H9 (cell line): Measurements from ENCODE around the gene RBL2. TPM values are rescaled to one million over a fixed set of nuclear protein-coding genes. Genes with fewer than 3 reads are reported as not detected.

Experiments
- DNase-seq: peaks from one replicate; pipeline ENCODE4 v3.0.0-alpha.2; 2017
- H2AFZ ChIP-seq: one replicate; pipeline ENCODE4 v1.6.1; 2013; ENCODE audit warnings: mild to moderate bottlenecking, low read length, control low read depth, moderate library complexity
- H2AK5ac ChIP-seq: 2 replicates; pipeline ENCODE4 v1.6.1; 2013; ENCODE audit warnings: low read length, control low read depth, mixed read lengths; ENCODE audit not compliant: insufficient read length
- H2BK120ac ChIP-seq: one replicate; pipeline ENCODE4 v1.6.1; 2013; ENCODE audit warnings: low read depth, mild to moderate bottlenecking, low read length, control low read depth, inconsistent platforms; ENCODE audit not compliant: poor library complexity, severe bottlenecking
- H2BK12ac ChIP-seq: 2 replicates; pipeline ENCODE4 v1.6.1; 2013; ENCODE audit warnings: low read length, control low read depth, mixed read lengths, low read depth; ENCODE audit not compliant: insufficient read length
- H2BK15ac ChIP-seq: 2 replicates; pipeline ENCODE4 v1.6.1; 2013; ENCODE audit warnings: low read depth, low read length, control low read depth
- H2BK20ac ChIP-seq: one replicate; pipeline ENCODE4 v1.6.1; 2013; ENCODE audit warnings: low read depth, mild to moderate bottlenecking, low read length, control low read depth, inconsistent platforms; ENCODE audit not compliant: poor library complexity, severe bottlenecking
- H2BK5ac ChIP-seq: 2 replicates; pipeline ENCODE4 v1.6.1; 2013; ENCODE audit warnings: low read length, control low read depth, mixed read lengths; ENCODE audit not compliant: insufficient read length
- H3K14ac ChIP-seq: 2 replicates; pipeline ENCODE4 v1.6.1; 2013; ENCODE audit warnings: low read length, control low read depth; ENCODE audit not compliant: insufficient read depth
- H3K18ac ChIP-seq: 2 replicates; pipeline ENCODE4 v1.6.1; 2013; ENCODE audit warnings: low read depth, mild to moderate bottlenecking, mixed read lengths, low read length, control low read depth; ENCODE audit not compliant: insufficient read length
- H3K23ac ChIP-seq: 2 replicates; pipeline ENCODE4 v1.6.1; 2013; ENCODE audit warnings: low read length, control low read depth, mixed read lengths, low read depth; ENCODE audit not compliant: insufficient read length
- H3K23me2 ChIP-seq: 2 replicates; pipeline ENCODE4 v1.6.1; 2013; ENCODE audit warnings: low read depth, mild to moderate bottlenecking, mixed read lengths, low read length, control low read depth; ENCODE audit not compliant: insufficient read length, poor library complexity, severe bottlenecking
- H3K27ac ChIP-seq: 2 replicates; pipeline ENCODE4 v1.5.1; 2013; ENCODE audit warnings: low read length, control low read depth, mixed read lengths, low read depth; ENCODE audit not compliant: insufficient read length
- H3K27me3 ChIP-seq: 2 replicates; pipeline ENCODE4 v1.6.1; 2013; ENCODE audit warnings: low read length, control low read depth, inconsistent platforms; ENCODE audit not compliant: insufficient read depth
- H3K4ac ChIP-seq: 2 replicates; pipeline ENCODE4 v1.6.1; 2013; ENCODE audit warnings: low read depth, mild to moderate bottlenecking, control low read depth, inconsistent platforms, low read length, moderate library complexity
- H3K4me1 ChIP-seq: 2 replicates; pipeline ENCODE4 v1.6.1; 2013; ENCODE audit warnings: low read length, control low read depth, inconsistent platforms; ENCODE audit not compliant: insufficient read depth
- H3K4me2 ChIP-seq: 2 replicates; pipeline ENCODE4 v1.6.1; 2013; ENCODE audit warnings: low read length, control low read depth, mixed read lengths; ENCODE audit not compliant: insufficient read length, insufficient read depth
- H3K56ac ChIP-seq: 2 replicates; pipeline ENCODE4 v1.6.1; 2013; ENCODE audit warnings: low read depth, mild to moderate bottlenecking, mixed read lengths, low read length, control low read depth; ENCODE audit not compliant: insufficient read length
- H3K79me1 ChIP-seq: 2 replicates; pipeline ENCODE4 v1.6.1; 2013; ENCODE audit warnings: low read depth, mild to moderate bottlenecking, moderate library complexity, low read length, control low read depth, inconsistent platforms; ENCODE audit not compliant: insufficient read depth, poor library complexity, severe bottlenecking
- H3K79me2 ChIP-seq: 2 replicates; pipeline ENCODE4 v1.6.1; 2013; ENCODE audit warnings: low read length, control low read depth, inconsistent platforms; ENCODE audit not compliant: insufficient read depth
- H3K9ac ChIP-seq: 2 replicates; pipeline ENCODE4 v1.6.1; 2013; ENCODE audit warnings: low read length, control low read depth, mixed read lengths; ENCODE audit not compliant: insufficient read length; ENCODE audit errors: extremely low read depth
- H3K9me3 ChIP-seq: one replicate; pipeline ENCODE4 v1.6.1; 2013; ENCODE audit warnings: low read depth, low read length, inconsistent platforms; ENCODE audit not compliant: control insufficient read depth
- H3T11ph ChIP-seq: one replicate; pipeline ENCODE4 v1.6.1; 2013; ENCODE audit warnings: mild to moderate bottlenecking, low read length, control low read depth, inconsistent platforms
- H4K20me1 ChIP-seq: one replicate; pipeline ENCODE4 v1.6.1; 2013; ENCODE audit not compliant: control insufficient read depth, insufficient read length, insufficient read depth
- H4K5ac ChIP-seq: 2 replicates; pipeline ENCODE4 v1.6.1; 2013; ENCODE audit warnings: low read depth, mild to moderate bottlenecking, mixed read lengths, low read length, control low read depth; ENCODE audit not compliant: insufficient read length
- H4K8ac ChIP-seq: replicated peaks from 2 replicates; pipeline ENCODE4 v1.6.1; 2013; ENCODE audit warnings: low read length, control low read depth, mixed read lengths, low read depth; ENCODE audit not compliant: insufficient read length
- H4K91ac ChIP-seq: 2 replicates; pipeline ENCODE4 v1.6.1; 2013; ENCODE audit warnings: low read depth, mild to moderate bottlenecking, moderate library complexity, mixed read lengths, low read length, control low read depth; ENCODE audit not compliant: insufficient read length
- H3K27ac Mint-ChIP-seq, 3 experiments: 2 replicates in 2 of 3; 3 replicates in 1 of 3; pipeline ENCODE4 v1.8.0; 2020 to 2021; ENCODE audit warnings: mixed read lengths in 3 of 3, mild to moderate bottlenecking in 1 of 3, moderate library complexity in 1 of 3
- H3K27me3 Mint-ChIP-seq: 2 replicates; pipeline ENCODE4 v1.8.0; 2021; ENCODE audit warnings: low read depth, mild to moderate bottlenecking, moderate library complexity, mixed read lengths
- H3K36me3 Mint-ChIP-seq, 3 experiments: 2 replicates in 2 of 3; 3 replicates in 1 of 3; pipeline ENCODE4 v1.8.0; 2020 to 2021; ENCODE audit warnings: low read depth in 3 of 3, mixed read lengths in 3 of 3; ENCODE audit not compliant: insufficient read depth in 1 of 3
- H3K4me1 Mint-ChIP-seq, 2 experiments: 2 replicates each; pipeline ENCODE4 v1.8.0; 2020; ENCODE audit warnings: mixed read lengths in 2 of 2
- H3K4me3 Mint-ChIP-seq, 2 experiments: 2 replicates in 1 of 2; 3 replicates in 1 of 2; pipeline ENCODE4 v1.8.0; 2020 to 2021; ENCODE audit warnings: mild to moderate bottlenecking in 2 of 2, mixed read lengths in 2 of 2, moderate library complexity in 1 of 2
- H3K9me3 Mint-ChIP-seq, 2 experiments: 2 replicates in 1 of 2; 3 replicates in 1 of 2; pipeline ENCODE4 v1.8.0; 2020; ENCODE audit warnings: mild to moderate bottlenecking in 2 of 2, mixed read lengths in 2 of 2, moderate library complexity in 1 of 2
- WGBS: extraction: QIAGEN DNeasy Blood & Tissue Kit; methylation state at CpG from one replicate; pipeline ENCODE4 v1.1.7; 2013; ENCODE audit warnings: missing lambda C conversion rate, low lambda C conversion rate, mixed read lengths; ENCODE audit not compliant: insufficient read length; ENCODE audit errors: extremely low coverage; 5-methylcytosine and 5-hydroxymethylcytosine counted together
- total RNA-seq: library from RNA; stranded (reverse); gene quantifications from 2 replicates; pipeline ENCODE4 v1.2.1, GENCODE V29; 2021
- TF ChIP-seq, protein P1 (sequence below): fragments of 200-600 bp; sonication (generic); conservative IDR thresholded peaks from 3 replicates; pipeline ENCODE4 v1.8.0; 2021; ENCODE audit warnings: antibody characterized with exemption, mild to moderate bottlenecking

RBL2 gene
- total RNA-seq, 1 experiment from 2014 or later: 17.3 TPM

GRCh38 chr16:53457670-53458069 is 23.4 kb downstream of the RBL2 start:
- Histone ChIP-seq H2BK15ac (no peak overlapping the region), H3K4ac (no peak overlapping the region), H4K20me1 (no peaks in the 10 kb centered on the region), H3K23ac (no peak overlapping the region), H4K91ac (no peak overlapping the region), H4K5ac (no peak overlapping the region), H3K9ac (no peak overlapping the region), H2BK12ac (no peak overlapping the region), H3K79me2 (no peaks in the 10 kb centered on the region), H3T11ph (no peak overlapping the region), H3K23me2 (no peaks in the 10 kb centered on the region), H3K56ac (no peak overlapping the region), H3K4me2 (no peak overlapping the region), H3K27me3 (no peaks in the 10 kb centered on the region), H3K14ac (no peak overlapping the region), H3K9me3 (no peaks in the 10 kb centered on the region), H2BK5ac (peak overlapping the region; percentile 79), H2AK5ac (no peak overlapping the region), H4K8ac (no peak overlapping the region), H3K27ac (no peak overlapping the region), H3K18ac (no peak overlapping the region), H2BK120ac (no peak overlapping the region), H3K79me1 (no peaks in the 10 kb centered on the region), H3K4me1 (no peaks in the 10 kb centered on the region), H2AFZ (no peak overlapping the region), H2BK20ac (no peak overlapping the region)
- Mint-ChIP-seq H3K9me3 (no peaks in the 10 kb centered on the region), H3K27ac (no peak overlapping the region; a peak in 1 of 7 replicates), H3K4me3 (no peak overlapping the region), H3K4me1 (peaks cover 6 to 10% of the 10 kb centered on the region in 2 experiments), H3K27me3 (no peaks in the 10 kb centered on the region), H3K36me3 (peaks cover 20 to 76% (median 69%) of the 10 kb centered on the region in 3 experiments; a peak in 6 of 7 replicates)
- TF ChIP-seq, protein P1, sequence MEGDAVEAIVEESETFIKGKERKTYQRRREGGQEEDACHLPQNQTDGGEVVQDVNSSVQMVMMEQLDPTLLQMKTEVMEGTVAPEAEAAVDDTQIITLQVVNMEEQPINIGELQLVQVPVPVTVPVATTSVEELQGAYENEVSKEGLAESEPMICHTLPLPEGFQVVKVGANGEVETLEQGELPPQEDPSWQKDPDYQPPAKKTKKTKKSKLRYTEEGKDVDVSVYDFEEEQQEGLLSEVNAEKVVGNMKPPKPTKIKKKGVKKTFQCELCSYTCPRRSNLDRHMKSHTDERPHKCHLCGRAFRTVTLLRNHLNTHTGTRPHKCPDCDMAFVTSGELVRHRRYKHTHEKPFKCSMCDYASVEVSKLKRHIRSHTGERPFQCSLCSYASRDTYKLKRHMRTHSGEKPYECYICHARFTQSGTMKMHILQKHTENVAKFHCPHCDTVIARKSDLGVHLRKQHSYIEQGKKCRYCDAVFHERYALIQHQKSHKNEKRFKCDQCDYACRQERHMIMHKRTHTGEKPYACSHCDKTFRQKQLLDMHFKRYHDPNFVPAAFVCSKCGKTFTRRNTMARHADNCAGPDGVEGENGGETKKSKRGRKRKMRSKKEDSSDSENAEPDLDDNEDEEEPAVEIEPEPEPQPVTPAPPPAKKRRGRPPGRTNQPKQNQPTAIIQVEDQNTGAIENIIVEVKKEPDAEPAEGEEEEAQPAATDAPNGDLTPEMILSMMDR: no peak
- no CpG with 5 or more reads among the region's 2 CpGs for WGBS
- no peak for DNase-seq
